ENCODE measurements around the gene CAND2.

DNA sequence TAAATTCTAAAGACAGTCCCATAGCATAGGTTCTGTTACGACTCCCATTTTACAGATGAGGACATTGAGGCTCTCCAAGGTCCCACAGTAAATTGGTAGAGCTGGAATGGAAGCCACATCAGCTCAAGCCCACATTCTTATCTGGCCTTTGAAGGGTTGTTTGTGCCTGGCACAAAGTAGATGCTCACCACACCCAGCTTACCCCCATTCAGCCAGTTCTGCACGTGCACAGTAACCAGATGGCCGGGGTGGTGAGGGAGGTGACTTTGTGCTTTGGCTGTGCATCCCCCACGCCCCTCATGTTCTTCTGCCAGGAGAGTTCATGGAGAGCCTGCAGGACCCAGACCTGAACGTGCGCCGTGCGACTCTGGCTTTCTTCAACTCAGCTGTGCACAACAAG is 28.7 kb downstream of the CAND2 start:
- TF ChIP-seq POLR2AphosphoS5 (IDR thresholded peaks at IDR 0.05) = no peak
- TF ChIP-seq, protein P1, sequence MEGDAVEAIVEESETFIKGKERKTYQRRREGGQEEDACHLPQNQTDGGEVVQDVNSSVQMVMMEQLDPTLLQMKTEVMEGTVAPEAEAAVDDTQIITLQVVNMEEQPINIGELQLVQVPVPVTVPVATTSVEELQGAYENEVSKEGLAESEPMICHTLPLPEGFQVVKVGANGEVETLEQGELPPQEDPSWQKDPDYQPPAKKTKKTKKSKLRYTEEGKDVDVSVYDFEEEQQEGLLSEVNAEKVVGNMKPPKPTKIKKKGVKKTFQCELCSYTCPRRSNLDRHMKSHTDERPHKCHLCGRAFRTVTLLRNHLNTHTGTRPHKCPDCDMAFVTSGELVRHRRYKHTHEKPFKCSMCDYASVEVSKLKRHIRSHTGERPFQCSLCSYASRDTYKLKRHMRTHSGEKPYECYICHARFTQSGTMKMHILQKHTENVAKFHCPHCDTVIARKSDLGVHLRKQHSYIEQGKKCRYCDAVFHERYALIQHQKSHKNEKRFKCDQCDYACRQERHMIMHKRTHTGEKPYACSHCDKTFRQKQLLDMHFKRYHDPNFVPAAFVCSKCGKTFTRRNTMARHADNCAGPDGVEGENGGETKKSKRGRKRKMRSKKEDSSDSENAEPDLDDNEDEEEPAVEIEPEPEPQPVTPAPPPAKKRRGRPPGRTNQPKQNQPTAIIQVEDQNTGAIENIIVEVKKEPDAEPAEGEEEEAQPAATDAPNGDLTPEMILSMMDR (IDR thresholded peaks at IDR 0.05) = no peak
